SK-N-SH treated with all-trans-retinoic acid at 6 μM for 48 hours (cell line): Measurements from ENCODE around the gene SDK2.

ENCODE experiments used
- ATAC-seq: fragments of 200-7000 bp; cut with Tn5 transposase; 3 replicates; pipeline ENCODE4 v1.9.1; 2020; ENCODE audit warnings: mild to moderate bottlenecking, moderate library complexity
- ARNTL ChIP-seq: fragments of 450-650 bp; formaldehyde crosslinking; IDR thresholded peaks from 2 replicates; pipeline ENCODE4 v1.5.0; 2020; ENCODE audit warnings: low read depth, mild to moderate bottlenecking, moderate library complexity, borderline replicate concordance
- BACH2 ChIP-seq: fragments of 250-450 bp; sonication (Bioruptor Pico); IDR thresholded peaks from 2 replicates; pipeline ENCODE4 v1.9.0; 2021; ENCODE audit warnings: mild to moderate bottlenecking, borderline replicate concordance
- CREB5 ChIP-seq: fragments of 250-450 bp; sonication (Bioruptor Pico); IDR thresholded peaks from 2 replicates; pipeline ENCODE4 v1.5.1; 2020; ENCODE audit warnings: low read depth, mild to moderate bottlenecking, moderate library complexity
- ESRRG ChIP-seq: fragments of 250-450 bp; sonication (Bioruptor Pico); IDR thresholded peaks from 2 replicates; pipeline ENCODE4 v1.6.1; 2021; ENCODE audit warnings: mild to moderate bottlenecking
- GLIS3 ChIP-seq: fragments of 250-450 bp; sonication (Bioruptor Pico); IDR thresholded peaks from 2 replicates; pipeline ENCODE4 v1.5.0; 2020; ENCODE audit warnings: mild to moderate bottlenecking, moderate library complexity
- ISL1 ChIP-seq: fragments of 250-450 bp; sonication (Bioruptor Pico); IDR thresholded peaks from 2 replicates; pipeline ENCODE4 v2.1.2; 2022; ENCODE audit warnings: mild to moderate bottlenecking, moderate library complexity
- OSR1 ChIP-seq: fragments of 250-450 bp; sonication (Bioruptor Pico); IDR thresholded peaks from 2 replicates; pipeline ENCODE4 v1.8.0; 2022; ENCODE audit warnings: moderate library complexity, mild to moderate bottlenecking, inconsistent platforms
- PATZ1 ChIP-seq: fragments of 250-450 bp; sonication (Bioruptor Pico); IDR thresholded peaks from 2 replicates; pipeline ENCODE4 v1.8.0; 2020; ENCODE audit warnings: mild to moderate bottlenecking, moderate library complexity, borderline replicate concordance
- RARB ChIP-seq: fragments of 250-450 bp; sonication (Bioruptor Pico); IDR thresholded peaks from 2 replicates; pipeline ENCODE4 v1.8.0; 2021; ENCODE audit warnings: mild to moderate bottlenecking, moderate library complexity
- SNAI2 ChIP-seq: fragments of 250-450 bp; sonication (Bioruptor Pico); IDR thresholded peaks from 2 replicates; pipeline ENCODE4 v1.5.0; 2020; ENCODE audit warnings: mild to moderate bottlenecking, moderate library complexity
- TCF4 ChIP-seq: fragments of 250-450 bp; sonication (Bioruptor Pico); IDR thresholded peaks from 2 replicates; pipeline ENCODE4 v1.8.0; 2021; ENCODE audit warnings: mild to moderate bottlenecking, moderate library complexity, borderline replicate concordance
- TOX ChIP-seq: fragments of 250-450 bp; sonication (Bioruptor Pico); IDR thresholded peaks from 2 replicates; pipeline ENCODE4 v1.8.0; 2021; ENCODE audit warnings: mild to moderate bottlenecking, moderate library complexity, borderline replicate concordance
- TSHZ2 ChIP-seq: fragments of 250-450 bp; sonication (Bioruptor Pico); IDR thresholded peaks from 2 replicates; pipeline ENCODE4 v1.5.0; 2020; ENCODE audit warnings: mild to moderate bottlenecking, moderate library complexity
- ZC3H10 ChIP-seq: fragments of 250-450 bp; sonication (Bioruptor Pico); IDR thresholded peaks from 2 replicates; pipeline ENCODE4 v1.5.1; 2021; ENCODE audit warnings: mild to moderate bottlenecking, moderate library complexity
- ZFP3 ChIP-seq: fragments of 250-450 bp; sonication (Bioruptor Pico); IDR thresholded peaks from 2 replicates; pipeline ENCODE4 v1.5.0; 2020; ENCODE audit warnings: mild to moderate bottlenecking, moderate library complexity
- ZFP30 ChIP-seq: fragments of 450-650 bp; formaldehyde crosslinking; IDR thresholded peaks from 2 replicates; pipeline ENCODE4 v1.5.0; 2022; ENCODE audit warnings: mild to moderate bottlenecking, moderate library complexity
- ZNF565 ChIP-seq: fragments of 450-650 bp; formaldehyde crosslinking; conservative IDR thresholded peaks from 2 replicates; pipeline ENCODE4 v1.5.0; 2020; ENCODE audit warnings: low read depth, mild to moderate bottlenecking, moderate library complexity
- ZNF70 ChIP-seq: fragments of 450-650 bp; formaldehyde crosslinking; IDR thresholded peaks from 2 replicates; pipeline ENCODE4 v1.5.0; 2020; ENCODE audit warnings: mild to moderate bottlenecking, moderate library complexity
- ZNF8 ChIP-seq: fragments of 450-650 bp; formaldehyde crosslinking; IDR thresholded peaks from 2 replicates; pipeline ENCODE4 v1.5.0; 2020; ENCODE audit warnings: mild to moderate bottlenecking, moderate library complexity
- TF ChIP-seq, protein P1 (sequence below): fragments of 250-450 bp; sonication (Bioruptor Pico); IDR thresholded peaks from 2 replicates; pipeline ENCODE4 v1.5.1; 2021; ENCODE audit warnings: mild to moderate bottlenecking, moderate library complexity
- TF ChIP-seq, protein P2 (sequence below): fragments of 250-450 bp; sonication (Bioruptor Pico); IDR thresholded peaks from 2 replicates; pipeline ENCODE4 v1.8.0; 2021; ENCODE audit warnings: low read depth, mild to moderate bottlenecking, moderate library complexity, borderline replicate concordance

Gene SDK2

DNA sequence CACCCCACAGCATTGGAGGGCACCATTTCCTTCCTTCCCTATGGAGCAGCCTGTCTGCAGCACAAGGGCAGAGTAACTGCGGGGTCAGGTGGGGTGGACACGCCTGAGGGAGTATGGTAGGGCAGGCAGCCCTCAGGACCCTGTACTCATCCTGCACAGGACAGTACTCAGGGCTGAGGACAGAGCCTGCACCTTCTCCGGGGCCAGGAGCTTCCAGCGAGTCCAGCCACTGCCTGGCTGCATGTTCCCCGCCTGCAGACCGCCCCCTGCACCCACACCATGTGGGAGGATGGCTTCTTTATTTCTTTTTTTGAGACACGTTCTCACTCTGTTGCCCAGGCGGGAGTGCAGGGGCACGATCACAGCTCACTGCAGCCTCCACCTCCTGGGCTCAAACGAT is 284.9 kb downstream of the SDK2 start (continued):
- TF ChIP-seq, protein P1, sequence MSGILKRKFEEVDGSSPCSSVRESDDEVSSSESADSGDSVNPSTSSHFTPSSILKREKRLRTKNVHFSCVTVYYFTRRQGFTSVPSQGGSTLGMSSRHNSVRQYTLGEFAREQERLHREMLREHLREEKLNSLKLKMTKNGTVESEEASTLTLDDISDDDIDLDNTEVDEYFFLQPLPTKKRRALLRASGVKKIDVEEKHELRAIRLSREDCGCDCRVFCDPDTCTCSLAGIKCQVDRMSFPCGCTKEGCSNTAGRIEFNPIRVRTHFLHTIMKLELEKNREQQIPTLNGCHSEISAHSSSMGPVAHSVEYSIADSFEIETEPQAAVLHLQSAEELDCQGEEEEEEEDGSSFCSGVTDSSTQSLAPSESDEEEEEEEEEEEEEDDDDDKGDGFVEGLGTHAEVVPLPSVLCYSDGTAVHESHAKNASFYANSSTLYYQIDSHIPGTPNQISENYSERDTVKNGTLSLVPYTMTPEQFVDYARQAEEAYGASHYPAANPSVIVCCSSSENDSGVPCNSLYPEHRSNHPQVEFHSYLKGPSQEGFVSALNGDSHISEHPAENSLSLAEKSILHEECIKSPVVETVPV (CRISPR knock-in tag), result no peak
- TF ChIP-seq ZNF70 (no peak), ZC3H10 (CRISPR knock-in tag) (no peak), ZNF8 (CRISPR knock-in tag) (no peak), RARB (CRISPR knock-in tag) (no peak), ZFP3 (no peak)

DNA sequence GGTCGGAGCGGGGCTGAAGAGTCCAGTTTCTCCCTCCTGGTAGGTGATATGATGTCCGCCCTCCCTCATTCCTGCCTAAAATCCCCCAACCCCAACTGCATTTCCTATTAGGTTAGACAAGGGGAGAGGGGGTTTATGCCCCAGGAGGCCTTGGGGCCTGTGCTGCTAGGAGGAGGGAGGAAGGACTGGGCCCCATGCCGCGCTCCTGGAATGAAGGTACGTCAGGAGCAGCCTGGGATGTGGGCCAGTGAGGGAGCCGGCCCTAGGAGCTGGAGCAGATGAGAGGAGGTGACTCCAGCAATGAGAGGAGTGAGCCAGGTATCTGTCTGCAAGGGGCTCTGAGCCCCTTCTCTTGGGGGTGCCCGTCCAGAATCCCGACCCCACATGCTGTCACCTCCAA is 285.6 kb downstream of the SDK2 start:
- TF ChIP-seq, protein P1 (CRISPR knock-in tag), result no peak
- TF ChIP-seq CREB5 (CRISPR knock-in tag) (no peak), ZNF565 (CRISPR knock-in tag) (no peak), ISL1 (CRISPR knock-in tag) (no peak), ZFP3 (no peak), TOX (CRISPR knock-in tag) (no peak), TSHZ2 (CRISPR knock-in tag) (no peak), TCF4 (CRISPR knock-in tag) (no peak), SNAI2 (no peak), GLIS3 (CRISPR knock-in tag) (no peak), ZNF70 (no peak), ZFP30 (no peak), ZNF8 (CRISPR knock-in tag) (no peak), OSR1 (CRISPR knock-in tag) (no peak), PATZ1 (CRISPR knock-in tag) (no peak)
- TF ChIP-seq, protein P2, sequence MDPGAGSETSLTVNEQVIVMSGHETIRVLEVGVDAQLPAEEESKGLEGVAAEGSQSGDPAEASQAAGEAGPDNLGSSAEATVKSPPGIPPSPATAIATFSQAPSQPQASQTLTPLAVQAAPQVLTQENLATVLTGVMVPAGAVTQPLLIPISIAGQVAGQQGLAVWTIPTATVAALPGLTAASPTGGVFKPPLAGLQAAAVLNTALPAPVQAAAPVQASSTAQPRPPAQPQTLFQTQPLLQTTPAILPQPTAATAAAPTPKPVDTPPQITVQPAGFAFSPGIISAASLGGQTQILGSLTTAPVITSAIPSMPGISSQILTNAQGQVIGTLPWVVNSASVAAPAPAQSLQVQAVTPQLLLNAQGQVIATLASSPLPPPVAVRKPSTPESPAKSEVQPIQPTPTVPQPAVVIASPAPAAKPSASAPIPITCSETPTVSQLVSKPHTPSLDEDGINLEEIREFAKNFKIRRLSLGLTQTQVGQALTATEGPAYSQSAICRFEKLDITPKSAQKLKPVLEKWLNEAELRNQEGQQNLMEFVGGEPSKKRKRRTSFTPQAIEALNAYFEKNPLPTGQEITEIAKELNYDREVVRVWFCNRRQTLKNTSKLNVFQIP, result no peak
- TF ChIP-seq, all 23 proteins: peak for 0
- ATAC-seq, result no peak

GRCh38 chr17:73357981-73358380 is 286.3 kb downstream of the SDK2 start:
- no peak for TF ChIP-seq ESRRG (CRISPR knock-in tag)
- TF ChIP-seq ZNF8 (CRISPR knock-in tag), result no peak
- TF ChIP-seq ARNTL (CRISPR knock-in tag), result no peak
- no peak for TF ChIP-seq CREB5 (CRISPR knock-in tag)
- no peak for TF ChIP-seq ZNF565 (CRISPR knock-in tag)
- no peak for TF ChIP-seq ISL1 (CRISPR knock-in tag)
- TF ChIP-seq ZNF70, result no peak
- no peak for TF ChIP-seq TOX (CRISPR knock-in tag)
- TF ChIP-seq GLIS3 (CRISPR knock-in tag), result no peak
- no peak for TF ChIP-seq TSHZ2 (CRISPR knock-in tag)
- no peak for TF ChIP-seq SNAI2
- no peak for TF ChIP-seq ZC3H10 (CRISPR knock-in tag)
- no peak for TF ChIP-seq BACH2 (CRISPR knock-in tag)
- no peak for ATAC-seq
